T-helper 1 cell (primary cell): Measurements from ENCODE around the gene MAP2K5.

ENCODE experiments used
- DNase-seq, 5 donors: peaks; one replicate each; pipeline ENCODE4 v3.0.0-alpha.2; 2012 to 2020

Gene MAP2K5

DNA sequence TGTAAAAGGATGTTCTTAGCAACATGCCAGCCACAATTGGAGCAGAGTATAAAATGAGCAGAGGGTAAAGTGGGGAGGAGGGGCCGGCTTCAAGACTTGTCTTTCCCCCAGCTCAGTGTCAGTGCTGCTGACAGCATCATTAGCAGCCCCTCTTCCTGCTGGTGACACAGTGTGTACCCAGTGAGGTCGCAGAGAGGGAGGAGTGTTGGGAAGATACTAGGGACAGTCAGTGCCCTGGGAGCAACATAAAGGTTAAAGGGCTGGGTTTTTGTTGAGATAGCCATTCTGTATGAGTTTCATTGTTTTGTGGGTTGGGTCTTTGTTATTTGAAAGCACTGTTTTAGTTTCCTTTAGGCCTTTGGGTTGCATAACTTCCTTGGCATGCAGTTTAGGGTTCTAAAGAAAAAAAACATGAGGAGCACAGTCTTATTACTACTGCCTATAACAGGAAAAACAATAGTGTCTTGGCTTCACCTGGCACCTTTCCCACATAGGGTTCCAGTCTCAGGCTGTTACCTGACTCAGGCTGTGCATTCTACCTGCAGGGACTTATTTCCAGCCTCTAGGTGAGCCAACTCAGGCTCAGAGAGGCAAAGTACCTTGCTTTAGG, 188.7 kb downstream of the MAP2K5 start:
- no peak for DNase-seq

DNA sequence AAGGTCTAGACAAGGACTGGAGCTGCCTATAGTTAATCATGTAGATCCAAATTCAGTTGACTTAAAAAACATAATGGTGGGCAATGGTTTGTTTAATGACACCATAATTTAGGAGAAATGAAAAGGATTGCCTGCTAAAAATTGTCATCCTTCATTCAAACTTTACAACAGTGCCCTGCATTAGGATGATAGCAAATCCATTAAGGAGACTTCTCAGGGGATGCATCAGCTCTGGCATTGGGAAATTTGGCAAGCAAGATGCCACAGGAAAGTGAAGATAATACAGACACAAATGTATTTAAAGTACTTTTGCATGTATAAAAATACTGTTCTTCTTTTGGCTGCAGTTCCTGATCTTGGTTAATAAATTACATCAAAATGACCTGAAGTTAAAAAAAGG, 189.7 kb downstream of the MAP2K5 start:
- DNase-seq: no peak

- DNase-seq: no peak
Observed at GRCh38 chr15:67732671-67733374, 190.3 kb downstream of the MAP2K5 start.

DNA sequence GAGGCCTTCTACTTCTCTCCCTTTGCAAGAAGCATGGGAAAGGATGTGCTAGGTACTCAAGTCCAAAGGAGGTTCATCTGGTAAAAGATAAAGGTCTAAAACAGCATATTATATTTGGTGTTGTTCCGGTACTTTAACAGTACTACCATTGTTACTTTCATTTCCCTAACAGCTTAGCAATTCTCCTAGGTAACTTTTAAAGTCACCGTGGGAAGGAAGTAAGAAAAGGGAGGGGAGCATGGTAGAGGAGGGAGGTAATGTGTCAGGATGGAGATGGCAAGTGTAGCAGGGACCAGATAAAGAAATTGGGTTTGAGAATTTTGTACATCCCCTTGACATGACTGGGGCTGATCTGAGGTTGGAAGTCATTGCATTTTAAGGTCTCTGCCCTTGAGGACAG, 193.4 kb downstream of the MAP2K5 start:
- DNase-seq: no peak

- DNase-seq: no peak
Observed at GRCh38 chr15:67736810-67737209, 194.3 kb downstream of the MAP2K5 start.

DNA sequence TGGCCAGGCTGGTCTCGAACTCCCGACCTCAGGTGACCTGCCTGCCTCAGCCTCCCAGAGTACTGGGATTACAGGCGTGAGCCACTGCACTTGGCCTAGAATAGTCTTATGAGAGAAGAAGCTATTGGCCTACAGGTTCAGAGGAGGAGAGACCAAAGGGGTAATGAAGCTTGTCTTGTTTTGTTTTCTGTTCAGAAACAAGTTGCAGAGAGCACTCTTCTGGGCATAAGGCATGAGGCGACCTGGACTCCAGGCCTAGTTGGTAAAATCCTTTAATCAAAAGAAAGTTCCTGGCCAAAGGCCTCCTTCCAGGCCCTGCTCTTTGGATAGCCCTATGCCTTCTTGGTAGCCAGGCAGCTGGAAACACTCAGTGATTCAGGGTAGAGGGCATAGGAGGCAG, 195.6 kb downstream of the MAP2K5 start:
- DNase-seq: no peak

GRCh38 chr15:67740405-67740804, 197.9 kb downstream of the MAP2K5 start:
- DNase-seq: no peak

DNA sequence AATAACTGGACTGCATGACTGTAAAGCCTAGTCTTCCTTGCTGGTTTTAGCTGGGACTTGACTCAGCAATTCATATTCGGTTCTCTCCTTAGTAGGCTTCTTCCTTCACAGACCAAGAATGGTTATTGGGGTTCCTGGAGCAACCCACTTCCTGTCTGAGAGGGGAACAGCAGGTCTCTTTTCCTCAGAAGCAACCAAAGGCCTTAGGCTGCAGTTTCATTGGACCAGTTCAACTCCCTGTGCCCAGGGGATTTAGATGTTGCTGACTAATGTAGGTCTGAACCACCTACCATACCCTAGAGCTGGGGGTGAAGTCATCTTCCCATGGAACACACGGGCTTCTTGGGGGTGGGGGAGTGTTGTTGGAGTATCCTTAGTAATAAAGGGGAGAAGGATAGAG, 198.8 kb downstream of the MAP2K5 start:
- DNase-seq: no peak

DNA sequence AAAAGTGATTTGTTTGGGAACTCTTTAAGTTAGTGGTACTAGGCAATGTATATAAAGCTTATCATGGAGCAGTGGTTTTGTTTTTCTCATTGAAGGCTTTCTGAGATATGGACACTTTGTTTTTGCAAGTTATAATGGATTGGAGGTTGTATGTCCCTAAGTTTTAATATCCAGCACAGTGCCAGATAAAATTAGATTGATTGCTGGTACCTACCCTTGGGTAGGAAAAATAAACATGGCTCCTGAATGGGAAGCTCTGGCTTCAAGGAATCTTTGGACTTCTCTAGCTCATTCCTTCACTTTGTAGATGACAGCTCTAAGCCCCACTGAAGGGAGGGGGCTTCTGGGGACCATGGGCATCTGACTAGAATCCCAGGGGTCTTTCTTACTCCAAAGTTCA, 201.1 kb downstream of the MAP2K5 start:
- no peak for DNase-seq

DNA sequence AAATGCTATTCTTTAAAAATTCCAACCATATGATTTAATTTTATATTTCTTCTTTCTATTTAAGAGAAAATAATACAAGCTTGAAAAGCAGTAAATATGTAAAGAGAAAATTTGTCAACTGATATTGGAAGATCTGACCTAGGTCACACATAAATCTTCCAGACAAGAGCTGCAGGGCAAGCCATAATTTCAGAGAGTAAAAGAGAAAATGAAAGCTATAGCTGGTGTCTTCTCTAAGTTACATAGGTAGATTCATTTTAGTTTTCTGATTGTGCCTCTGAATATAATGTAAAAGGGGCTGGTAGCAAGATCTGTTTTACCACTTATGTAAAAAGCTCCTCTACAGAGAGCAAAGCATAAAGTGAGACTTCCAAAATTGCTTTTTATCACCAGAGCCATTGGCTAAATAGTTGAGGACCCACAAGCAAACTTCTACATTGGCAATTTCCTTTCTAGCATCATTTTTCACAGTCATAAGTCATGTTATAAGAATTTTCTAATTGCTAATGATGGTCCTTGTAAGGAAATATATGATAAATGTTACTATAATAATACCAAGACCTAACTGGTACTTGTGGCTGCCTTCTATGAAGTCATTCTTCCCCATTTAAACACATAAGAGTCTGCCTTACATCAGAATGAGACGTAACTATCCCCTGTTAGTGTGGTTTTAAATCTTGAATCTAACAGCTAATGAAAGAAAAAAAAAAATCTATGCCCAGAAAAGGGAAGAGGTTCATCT, 202.0 kb downstream of the MAP2K5 start:
- no peak for DNase-seq

GRCh38 chr15:67745073-67746006, 202.8 kb downstream of the MAP2K5 start:
- DNase-seq: no peak

- DNase-seq: no peak
Observed at GRCh38 chr15:67746022-67746421, 203.5 kb downstream of the MAP2K5 start.

GRCh38 chr15:67746450-67746849, 203.9 kb downstream of the MAP2K5 start:
- DNase-seq: peak in 1 of 5 donors; percentile 15

DNA sequence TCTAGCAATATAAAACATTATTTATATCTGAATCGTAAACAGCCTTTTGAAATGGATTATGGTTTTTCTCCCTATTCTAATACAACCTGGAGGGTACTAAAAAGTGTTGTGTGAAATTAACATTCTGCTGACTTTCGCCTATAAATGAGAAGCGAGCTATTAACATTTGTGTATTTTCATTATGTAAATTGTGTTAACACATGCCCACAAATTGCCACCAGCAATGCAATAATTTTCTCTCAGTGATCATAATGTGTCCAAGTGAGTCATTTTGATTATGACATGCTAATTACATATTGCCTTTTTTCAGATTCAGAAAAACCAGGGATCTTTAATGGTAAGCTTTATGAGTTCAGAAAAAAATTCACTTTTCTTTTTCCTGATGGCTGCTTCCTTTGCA, 205.4 kb downstream of the MAP2K5 start:
- DNase-seq: no peak

DNA sequence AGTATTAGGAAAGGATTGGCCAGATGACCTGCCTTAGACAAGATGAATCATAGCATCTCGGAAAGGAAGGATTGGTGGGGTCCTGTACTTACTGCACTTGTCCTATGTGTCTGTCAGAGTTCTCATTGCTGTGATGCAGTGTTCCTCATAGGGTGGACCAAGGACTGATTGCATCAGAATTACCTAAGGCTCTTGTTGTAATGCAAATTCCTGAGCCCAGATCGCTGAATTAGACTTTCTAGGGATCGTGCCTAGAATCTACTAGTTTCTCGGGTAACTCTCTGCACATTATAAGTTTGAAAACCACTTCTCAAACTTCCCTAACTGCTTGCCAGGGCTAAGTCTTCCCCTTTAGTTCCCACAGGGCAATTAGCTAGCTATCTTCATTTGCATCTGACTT, 207.9 kb downstream of the MAP2K5 start:
- DNase-seq: no peak

DNA sequence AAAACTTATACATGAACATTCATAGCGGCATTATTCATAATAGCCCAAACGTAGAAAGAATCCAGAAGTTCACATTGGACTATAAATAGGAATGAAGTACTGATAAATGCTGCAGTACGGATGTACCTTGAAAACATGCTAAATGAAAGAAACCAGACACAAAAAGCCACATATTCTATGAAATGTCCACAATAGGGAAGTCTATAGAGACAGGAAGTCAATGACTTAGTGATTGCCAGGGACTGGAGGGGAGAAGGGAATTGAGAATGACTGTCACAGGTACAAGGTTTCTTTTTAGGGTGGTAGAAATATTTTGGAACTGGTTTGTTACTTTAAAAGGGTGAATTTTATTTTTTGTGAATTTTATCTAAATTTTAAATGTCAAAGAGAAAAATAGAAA, 211.4 kb downstream of the MAP2K5 start:
- DNase-seq: no peak

DNA sequence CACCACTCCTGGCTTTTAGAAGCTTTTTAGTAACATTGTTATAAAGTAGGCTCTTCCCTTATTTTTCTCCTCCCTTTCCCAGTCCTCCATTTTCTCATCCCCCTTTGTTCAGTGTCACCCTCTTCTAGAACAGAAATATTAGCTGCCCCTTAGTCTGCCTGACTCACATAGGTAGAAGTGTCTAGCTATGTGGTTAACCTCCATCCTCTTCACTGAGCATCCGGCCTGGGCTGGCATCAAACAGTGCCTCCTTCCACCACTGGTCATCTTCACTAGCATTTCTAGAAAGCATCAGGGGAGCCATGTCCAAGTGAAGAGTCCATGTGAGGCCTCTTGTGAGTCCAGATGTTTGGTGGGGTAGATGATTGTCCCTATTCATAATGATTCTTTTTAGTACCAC, 212.8 kb downstream of the MAP2K5 start:
- peak in 1 of 5 donors; percentile 8 for DNase-seq

DNA sequence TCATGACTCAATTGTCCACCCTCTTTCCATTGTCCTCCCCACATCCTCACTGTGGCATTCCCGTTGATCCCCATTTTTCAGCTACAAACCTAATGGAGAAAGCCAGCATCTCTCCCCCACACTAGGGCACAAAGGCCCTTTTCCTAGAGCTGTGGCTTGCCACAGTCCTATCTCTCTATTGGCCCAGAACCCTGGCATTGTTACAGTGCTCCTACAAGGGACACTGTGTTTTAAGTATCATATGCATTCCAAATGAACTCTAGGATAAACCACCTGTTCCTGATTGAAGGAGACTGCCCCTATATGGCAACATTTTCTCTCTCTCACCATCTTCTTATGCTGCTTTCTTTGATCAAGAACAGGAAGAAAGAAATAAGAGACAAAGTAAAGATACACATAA, 213.4 kb downstream of the MAP2K5 start:
- no peak for DNase-seq

- peak in 1 of 5 donors; percentile 48 for DNase-seq
Observed at GRCh38 chr15:67758619-67759300, 216.3 kb downstream of the MAP2K5 start.

- no peak for DNase-seq
Observed at GRCh38 chr15:67760901-67761300, 218.4 kb downstream of the MAP2K5 start.

DNA sequence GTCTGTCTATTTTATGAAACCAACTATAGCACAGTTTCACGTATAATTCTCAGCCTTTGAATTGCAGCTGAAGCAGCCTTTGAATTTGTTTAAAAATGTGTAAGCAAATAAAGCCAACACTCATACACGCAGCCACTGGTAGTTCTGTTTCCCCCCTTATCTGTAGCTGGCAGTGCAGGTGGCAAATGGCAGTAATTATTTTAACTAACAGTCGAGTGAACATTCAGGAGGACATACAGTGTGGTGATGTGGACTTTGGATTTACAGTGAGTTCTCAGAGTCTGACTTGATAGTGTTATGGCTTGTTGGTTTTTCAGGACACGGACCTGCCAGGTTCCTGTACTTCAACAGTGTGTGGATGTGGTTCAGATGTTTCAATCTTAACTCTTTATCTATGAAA, 218.8 kb downstream of the MAP2K5 start:
- no peak for DNase-seq
